WTC11 (cell line): ENCODE results near the gene ALOX15. TPM values are rescaled to one million over a fixed set of nuclear protein-coding genes. Genes with fewer than 3 reads are reported as not detected.

Experiments used
- ATAC-seq: fragments of 200-7000 bp; cut with Tn5 transposase; 2 replicates; pipeline ENCODE4 v1.10.0; 2021; ENCODE audit warnings: mild to moderate bottlenecking, moderate library complexity
- CTCF ChIA-PET: fragments of 300-600 bp; sonication (Branson Sonifier 250); formaldehyde crosslinking; loops from one replicate; lab custom pipeline; 2021; ENCODE audit warnings: antibody characterized with exemption; lab: Charles Lee
- POLR2A ChIA-PET: fragments of 350-600 bp; sonication (Branson Sonifier 250); formaldehyde crosslinking; loops from one replicate; lab custom pipeline; 2021; ENCODE audit warnings: antibody characterized with exemption; lab: Charles Lee
- DNase-seq: peaks from one replicate; pipeline ENCODE4 v3.0.0; 2021; ENCODE audit warnings: low spot score
- H3K27ac Mint-ChIP-seq: 2 replicates; pipeline ENCODE4 v1.8.0; 2021; ENCODE audit warnings: mixed read lengths
- H3K27me3 Mint-ChIP-seq: 2 replicates; pipeline ENCODE4 v1.8.0; 2021; ENCODE audit warnings: low read depth, mild to moderate bottlenecking, moderate library complexity, mixed read lengths
- H3K36me3 Mint-ChIP-seq: 2 replicates; pipeline ENCODE4 v1.8.0; 2021; ENCODE audit warnings: mixed read lengths
- H3K4me1 Mint-ChIP-seq: 2 replicates; pipeline ENCODE4 v1.8.0; 2022; ENCODE audit warnings: mixed read lengths
- H3K4me3 Mint-ChIP-seq: 2 replicates; pipeline ENCODE4 v1.8.0; 2021; ENCODE audit warnings: mild to moderate bottlenecking, moderate library complexity, mixed read lengths
- H3K9me3 Mint-ChIP-seq: 2 replicates; pipeline ENCODE4 v1.8.0; 2021; ENCODE audit warnings: mixed read lengths
- ATF1 ChIP-seq: sonication (generic); formaldehyde crosslinking; IDR thresholded peaks from 2 replicates; pipeline ENCODE4 v1.8.1; 2023; ENCODE audit warnings: mild to moderate bottlenecking, moderate library complexity, missing genetic modification reagents
- E2F4 ChIP-seq: sonication (generic); formaldehyde crosslinking; IDR thresholded peaks from 2 replicates; pipeline ENCODE4 v1.8.1; 2022; ENCODE audit warnings: low read depth, mild to moderate bottlenecking, moderate library complexity, missing genetic modification reagents, borderline replicate concordance
- ERG ChIP-seq: fragments of 250-450 bp; sonication (Bioruptor Pico); IDR thresholded peaks from 2 replicates; pipeline ENCODE4 v1.8.0; 2021; ENCODE audit warnings: mild to moderate bottlenecking
- FOXJ3 ChIP-seq: sonication (generic); formaldehyde crosslinking; IDR thresholded peaks from 2 replicates; pipeline ENCODE4 v1.9.0; 2021; ENCODE audit warnings: missing genetic modification reagents, mild to moderate bottlenecking, borderline replicate concordance
- GABPB1 ChIP-seq: sonication (generic); formaldehyde crosslinking; IDR thresholded peaks from 2 replicates; pipeline ENCODE4 v1.8.1; 2023; ENCODE audit warnings: mild to moderate bottlenecking, missing genetic modification reagents
- GRHL2 ChIP-seq: fragments of 250-450 bp; sonication (Bioruptor Pico); IDR thresholded peaks from 2 replicates; pipeline ENCODE4 v1.8.0; 2022; ENCODE audit warnings: mild to moderate bottlenecking, moderate library complexity; ENCODE audit not compliant: insufficient replicate concordance, severe bottlenecking
- MAX ChIP-seq: sonication (generic); formaldehyde crosslinking; IDR thresholded peaks from 2 replicates; pipeline ENCODE4 v1.8.0; 2022; ENCODE audit warnings: mild to moderate bottlenecking, missing genetic modification reagents
- NFYB ChIP-seq: sonication (generic); formaldehyde crosslinking; conservative IDR thresholded peaks from 2 replicates; pipeline ENCODE4 v1.8.0; 2022; ENCODE audit warnings: low read depth, missing genetic modification reagents
- NR1H2 ChIP-seq: sonication (generic); formaldehyde crosslinking; IDR thresholded peaks from 2 replicates; pipeline ENCODE4 v1.9.0; 2021; ENCODE audit warnings: mild to moderate bottlenecking, moderate library complexity, missing genetic modification reagents
- NR3C1 ChIP-seq: sonication (generic); formaldehyde crosslinking; conservative IDR thresholded peaks from 2 replicates; pipeline ENCODE4 v1.8.1; 2023; ENCODE audit warnings: low read depth, mild to moderate bottlenecking, missing genetic modification reagents
- PREB ChIP-seq: sonication (generic); formaldehyde crosslinking; IDR thresholded peaks from 2 replicates; pipeline ENCODE4 v1.8.1; 2022; ENCODE audit warnings: mild to moderate bottlenecking, missing genetic modification reagents, moderate library complexity, borderline replicate concordance
- ZNF263 ChIP-seq: sonication (generic); formaldehyde crosslinking; IDR thresholded peaks from 2 replicates; pipeline ENCODE4 v1.8.1; 2022; ENCODE audit warnings: low read depth, mild to moderate bottlenecking, moderate library complexity, missing genetic modification reagents
- total RNA-seq: library from RNA; stranded (reverse); gene quantifications from 3 replicates; pipeline ENCODE4 v1.2.3, GENCODE V29; 2021
- TF ChIP-seq, protein P1 (sequence below): sonication (generic); formaldehyde crosslinking; IDR thresholded peaks from 2 replicates; pipeline ENCODE4 v1.8.0; 2022; ENCODE audit warnings: mild to moderate bottlenecking, missing genetic modification reagents
- TF ChIP-seq, protein P2 (sequence below): sonication (generic); formaldehyde crosslinking; IDR thresholded peaks from 2 replicates; pipeline ENCODE4 v1.8.1; 2023; ENCODE audit warnings: mild to moderate bottlenecking, missing genetic modification reagents, moderate library complexity
- TF ChIP-seq, protein P3 (sequence below): sonication (generic); formaldehyde crosslinking; IDR thresholded peaks from 2 replicates; pipeline ENCODE4 v1.8.0; 2023; ENCODE audit warnings: missing genetic modification reagents, mild to moderate bottlenecking, borderline replicate concordance
- TF ChIP-seq, protein P4 (sequence below): sonication (generic); formaldehyde crosslinking; IDR thresholded peaks from 2 replicates; pipeline ENCODE4 v1.8.1; 2022; ENCODE audit warnings: low read depth, missing genetic modification reagents, borderline replicate concordance

ALOX15 gene
- total RNA-seq, 1 experiment from 2014 or later: 0.50 TPM

GRCh38 chr17:4594406-4594805, 47.1 kb downstream of the ALOX15 start:
- ATAC-seq: no peak
- Mint-ChIP-seq H3K27ac (no peak overlapping the region), H3K4me1 (peaks cover 18% of the 10 kb centered on the region), H3K36me3 (no peaks in the 10 kb centered on the region), H3K4me3 (no peak overlapping the region), H3K9me3 (no peaks in the 10 kb centered on the region), H3K27me3 (no peaks in the 10 kb centered on the region)
- TF ChIP-seq NFYB (no peak), GRHL2 (CRISPR knock-in tag) (no peak), NR1H2 (CRISPR knock-in tag) (no peak), GABPB1 (CRISPR knock-in tag) (no peak), PREB (no peak), ERG (CRISPR knock-in tag) (no peak)
- TF ChIP-seq, protein P1, sequence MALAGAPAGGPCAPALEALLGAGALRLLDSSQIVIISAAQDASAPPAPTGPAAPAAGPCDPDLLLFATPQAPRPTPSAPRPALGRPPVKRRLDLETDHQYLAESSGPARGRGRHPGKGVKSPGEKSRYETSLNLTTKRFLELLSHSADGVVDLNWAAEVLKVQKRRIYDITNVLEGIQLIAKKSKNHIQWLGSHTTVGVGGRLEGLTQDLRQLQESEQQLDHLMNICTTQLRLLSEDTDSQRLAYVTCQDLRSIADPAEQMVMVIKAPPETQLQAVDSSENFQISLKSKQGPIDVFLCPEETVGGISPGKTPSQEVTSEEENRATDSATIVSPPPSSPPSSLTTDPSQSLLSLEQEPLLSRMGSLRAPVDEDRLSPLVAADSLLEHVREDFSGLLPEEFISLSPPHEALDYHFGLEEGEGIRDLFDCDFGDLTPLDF: no peak
- TF ChIP-seq, protein P2, sequence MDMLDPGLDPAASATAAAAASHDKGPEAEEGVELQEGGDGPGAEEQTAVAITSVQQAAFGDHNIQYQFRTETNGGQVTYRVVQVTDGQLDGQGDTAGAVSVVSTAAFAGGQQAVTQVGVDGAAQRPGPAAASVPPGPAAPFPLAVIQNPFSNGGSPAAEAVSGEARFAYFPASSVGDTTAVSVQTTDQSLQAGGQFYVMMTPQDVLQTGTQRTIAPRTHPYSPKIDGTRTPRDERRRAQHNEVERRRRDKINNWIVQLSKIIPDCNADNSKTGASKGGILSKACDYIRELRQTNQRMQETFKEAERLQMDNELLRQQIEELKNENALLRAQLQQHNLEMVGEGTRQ (CRISPR knock-in tag): no peak
- TF ChIP-seq, protein P3, sequence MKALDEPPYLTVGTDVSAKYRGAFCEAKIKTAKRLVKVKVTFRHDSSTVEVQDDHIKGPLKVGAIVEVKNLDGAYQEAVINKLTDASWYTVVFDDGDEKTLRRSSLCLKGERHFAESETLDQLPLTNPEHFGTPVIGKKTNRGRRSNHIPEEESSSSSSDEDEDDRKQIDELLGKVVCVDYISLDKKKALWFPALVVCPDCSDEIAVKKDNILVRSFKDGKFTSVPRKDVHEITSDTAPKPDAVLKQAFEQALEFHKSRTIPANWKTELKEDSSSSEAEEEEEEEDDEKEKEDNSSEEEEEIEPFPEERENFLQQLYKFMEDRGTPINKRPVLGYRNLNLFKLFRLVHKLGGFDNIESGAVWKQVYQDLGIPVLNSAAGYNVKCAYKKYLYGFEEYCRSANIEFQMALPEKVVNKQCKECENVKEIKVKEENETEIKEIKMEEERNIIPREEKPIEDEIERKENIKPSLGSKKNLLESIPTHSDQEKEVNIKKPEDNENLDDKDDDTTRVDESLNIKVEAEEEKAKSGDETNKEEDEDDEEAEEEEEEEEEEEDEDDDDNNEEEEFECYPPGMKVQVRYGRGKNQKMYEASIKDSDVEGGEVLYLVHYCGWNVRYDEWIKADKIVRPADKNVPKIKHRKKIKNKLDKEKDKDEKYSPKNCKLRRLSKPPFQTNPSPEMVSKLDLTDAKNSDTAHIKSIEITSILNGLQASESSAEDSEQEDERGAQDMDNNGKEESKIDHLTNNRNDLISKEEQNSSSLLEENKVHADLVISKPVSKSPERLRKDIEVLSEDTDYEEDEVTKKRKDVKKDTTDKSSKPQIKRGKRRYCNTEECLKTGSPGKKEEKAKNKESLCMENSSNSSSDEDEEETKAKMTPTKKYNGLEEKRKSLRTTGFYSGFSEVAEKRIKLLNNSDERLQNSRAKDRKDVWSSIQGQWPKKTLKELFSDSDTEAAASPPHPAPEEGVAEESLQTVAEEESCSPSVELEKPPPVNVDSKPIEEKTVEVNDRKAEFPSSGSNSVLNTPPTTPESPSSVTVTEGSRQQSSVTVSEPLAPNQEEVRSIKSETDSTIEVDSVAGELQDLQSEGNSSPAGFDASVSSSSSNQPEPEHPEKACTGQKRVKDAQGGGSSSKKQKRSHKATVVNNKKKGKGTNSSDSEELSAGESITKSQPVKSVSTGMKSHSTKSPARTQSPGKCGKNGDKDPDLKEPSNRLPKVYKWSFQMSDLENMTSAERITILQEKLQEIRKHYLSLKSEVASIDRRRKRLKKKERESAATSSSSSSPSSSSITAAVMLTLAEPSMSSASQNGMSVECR: no peak
- TF ChIP-seq, protein P4, sequence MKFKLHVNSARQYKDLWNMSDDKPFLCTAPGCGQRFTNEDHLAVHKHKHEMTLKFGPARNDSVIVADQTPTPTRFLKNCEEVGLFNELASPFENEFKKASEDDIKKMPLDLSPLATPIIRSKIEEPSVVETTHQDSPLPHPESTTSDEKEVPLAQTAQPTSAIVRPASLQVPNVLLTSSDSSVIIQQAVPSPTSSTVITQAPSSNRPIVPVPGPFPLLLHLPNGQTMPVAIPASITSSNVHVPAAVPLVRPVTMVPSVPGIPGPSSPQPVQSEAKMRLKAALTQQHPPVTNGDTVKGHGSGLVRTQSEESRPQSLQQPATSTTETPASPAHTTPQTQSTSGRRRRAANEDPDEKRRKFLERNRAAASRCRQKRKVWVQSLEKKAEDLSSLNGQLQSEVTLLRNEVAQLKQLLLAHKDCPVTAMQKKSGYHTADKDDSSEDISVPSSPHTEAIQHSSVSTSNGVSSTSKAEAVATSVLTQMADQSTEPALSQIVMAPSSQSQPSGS (CRISPR knock-in tag): no peak
- DNase-seq: no peak
- CTCF ChIA-PET: interaction anchor here (0.5 to 2.4 kb wide), 20 partner anchors 8 to 1459 kb away, joined by 3 to 23 read pairs (median 5); partner anchors contain the start of genes ARRB2, GGT6, SMTNL2 and SPNS2
- POLR2A ChIA-PET: no interaction called here

- ATAC-seq: no peak
- H3K4me1 Mint-ChIP-seq: peaks cover 11% of the 10 kb centered on the region
- no peak overlapping the region for H3K4me3 Mint-ChIP-seq
- H3K27ac Mint-ChIP-seq: no peak overlapping the region
- no peaks in the 10 kb centered on the region for H3K36me3 Mint-ChIP-seq
- CTCF ChIA-PET: no interaction called here
- no peak for TF ChIP-seq FOXJ3 (CRISPR knock-in tag)
- TF ChIP-seq ATF1: no peak
- no peak for TF ChIP-seq ZNF263 (CRISPR knock-in tag)
- no peak for TF ChIP-seq NR3C1
- TF ChIP-seq MAX: no peak
- no peak for TF ChIP-seq NFYB
- no peak for TF ChIP-seq E2F4 (CRISPR knock-in tag)
- TF ChIP-seq, all 79 proteins: peak for 0
- no peaks in the 10 kb centered on the region for H3K9me3 Mint-ChIP-seq
- DNase-seq: no peak
- no peaks in the 10 kb centered on the region for H3K27me3 Mint-ChIP-seq
- POLR2A ChIA-PET: no interaction called here
Measured at GRCh38 chr17:4593021-4593421, 48.5 kb downstream of the ALOX15 start.
